NCI-H1105 (cell line): ENCODE measurements around the gene KCNK6.

Source experiments
- DNase-seq: peaks from one replicate; lab custom pipeline; 2025; lab: John Stamatoyannopoulos, UW

Gene KCNK6

GRCh38 chr19:38298821-38299680, 20.6 kb upstream of the KCNK6 start:
- DNase-seq: no peak

DNA sequence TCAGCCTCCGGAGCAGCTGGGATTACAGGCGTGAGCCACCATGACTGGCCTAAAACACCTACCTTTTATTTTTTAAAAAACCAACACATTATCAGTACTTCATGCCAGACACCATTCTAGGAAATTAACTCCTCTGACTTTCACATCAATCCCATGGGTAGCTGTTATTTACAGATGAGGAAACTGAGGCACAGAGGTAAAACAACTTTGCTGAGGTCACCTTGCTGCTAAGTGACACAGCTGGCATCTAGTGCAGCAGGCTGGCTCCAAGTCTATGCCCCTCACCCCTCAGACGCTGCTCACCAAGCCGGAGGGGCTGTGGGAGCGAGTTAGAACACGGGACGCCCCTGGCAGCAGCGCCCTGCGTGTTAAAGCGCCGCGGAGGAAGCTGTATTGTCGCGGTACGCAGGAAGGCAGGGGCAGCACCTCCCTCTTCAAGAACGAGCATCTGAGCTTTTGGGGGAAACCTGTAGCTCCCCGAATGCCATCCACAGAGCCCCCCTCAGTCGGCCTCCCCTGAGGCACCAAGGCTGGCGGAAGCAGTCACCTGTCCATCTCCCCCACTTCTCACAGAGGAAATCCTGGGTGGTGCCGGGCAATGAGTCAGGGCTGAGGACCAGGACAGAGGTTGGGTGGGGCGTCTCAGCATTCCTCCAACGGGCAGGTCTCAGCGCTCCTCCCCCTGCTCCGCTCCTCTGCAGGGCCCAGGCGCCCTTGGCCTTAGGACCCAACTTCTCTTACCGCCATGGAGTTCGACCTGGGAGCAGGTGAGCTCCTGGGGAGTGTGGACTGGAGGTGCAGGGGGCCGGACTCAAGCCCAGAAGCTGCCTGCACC, 15.9 kb upstream of the KCNK6 start, which contains the start of gene C19orf33:
Gene C19orf33 (plus strand): TSS at position 735 of the 835 bp plus-strand sequence. CDS start 11 bp downstream, at position 746.
- no peak for DNase-seq

DNA sequence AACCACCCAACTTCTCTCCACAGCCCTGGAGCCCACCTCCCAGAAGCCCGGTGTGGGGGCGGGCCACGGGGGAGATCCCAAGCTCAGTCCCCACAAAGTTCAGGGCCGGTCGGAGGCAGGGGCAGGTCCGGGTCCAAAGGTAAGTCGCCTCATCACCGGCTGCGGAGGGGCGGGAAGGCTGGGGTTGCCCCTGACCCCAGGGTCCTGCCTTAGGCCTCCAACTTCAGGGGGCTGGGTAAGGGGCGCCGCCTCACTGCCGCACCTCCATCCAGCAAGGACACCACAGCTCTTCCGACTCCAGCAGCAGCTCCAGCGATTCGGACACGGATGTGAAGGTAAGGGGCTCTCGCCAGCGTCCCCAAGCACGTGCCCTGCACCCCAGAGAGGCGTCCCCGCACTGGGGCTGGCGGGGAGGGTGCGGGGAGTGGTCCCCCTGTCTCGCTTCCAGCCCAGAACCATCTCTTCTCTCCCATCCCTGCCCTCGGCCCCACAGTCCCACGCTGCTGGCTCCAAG, 15.2 kb upstream of the KCNK6 start:
- no peak for DNase-seq

- peak; percentile 67 for DNase-seq
Measured at GRCh38 chr19:38304866-38305429, 14.7 kb upstream of the KCNK6 start.

- no peak for DNase-seq
Measured at GRCh38 chr19:38306236-38306635, 13.4 kb upstream of the KCNK6 start.

GRCh38 chr19:38307076-38307475, 12.6 kb upstream of the KCNK6 start:
- no peak for DNase-seq

DNA sequence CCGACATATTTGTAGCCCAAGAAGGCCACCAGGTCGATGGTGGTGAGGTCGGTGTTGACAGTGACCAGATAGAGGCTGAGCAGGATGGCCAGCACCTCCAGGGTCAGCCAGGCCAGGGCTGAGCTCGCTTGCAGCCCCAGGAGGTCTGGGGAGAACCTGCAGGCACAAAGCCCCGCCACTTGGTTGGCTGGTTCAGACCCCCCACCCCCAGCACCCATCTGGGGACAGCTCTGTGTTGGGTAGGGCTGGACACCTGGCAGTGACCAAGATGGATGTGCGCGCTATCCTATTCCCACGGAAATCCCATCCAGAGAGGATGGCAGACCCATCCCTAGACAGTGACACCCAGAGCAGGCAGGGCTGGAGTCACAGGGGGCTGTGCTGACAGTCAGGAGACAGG, 12.0 kb upstream of the KCNK6 start:
- DNase-seq: no peak

DNA sequence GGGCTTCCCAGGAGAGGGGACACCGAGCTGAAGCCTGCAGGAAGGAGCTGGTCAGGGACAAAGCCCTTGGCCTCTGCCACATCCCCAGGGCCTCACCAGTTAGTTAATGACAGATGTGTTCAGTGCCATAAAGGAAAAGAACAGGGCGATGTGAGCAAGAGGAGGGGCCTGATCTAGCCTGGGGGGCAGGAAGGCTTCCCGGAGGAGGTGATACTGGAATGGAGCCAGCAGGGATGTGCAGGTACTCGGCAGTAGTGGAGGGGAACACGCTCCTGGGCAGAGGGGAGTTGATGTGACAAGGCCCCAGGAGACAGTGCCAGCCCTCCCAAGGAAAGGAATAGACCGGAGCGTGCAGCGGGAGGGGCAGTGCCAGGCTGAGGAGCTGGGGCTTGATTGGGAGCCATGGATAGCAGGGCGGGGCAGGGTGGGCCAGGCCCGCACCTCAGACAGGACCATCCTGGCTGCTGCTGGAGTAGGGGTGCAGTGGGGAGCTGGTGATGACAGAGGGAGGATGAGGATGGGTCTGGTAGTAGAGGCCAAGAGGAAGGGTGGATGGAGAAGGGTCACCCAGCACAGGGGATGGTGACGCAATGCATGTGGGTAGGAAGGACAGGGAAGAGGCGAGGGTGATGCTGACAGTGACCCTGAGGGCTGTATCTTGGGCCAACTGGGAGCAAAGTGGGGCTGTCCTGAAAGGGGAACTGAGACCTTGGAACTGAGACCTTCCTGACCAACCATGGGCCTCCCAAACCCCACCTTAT, 11.5 kb upstream of the KCNK6 start:
- no peak for DNase-seq

- DNase-seq: no peak
Measured at GRCh38 chr19:38308926-38309614, 10.6 kb upstream of the KCNK6 start.

- no peak for DNase-seq
Measured at GRCh38 chr19:38309615-38310278, 9.9 kb upstream of the KCNK6 start.

- DNase-seq: no peak
Measured at GRCh38 chr19:38310279-38310670, 9.4 kb upstream of the KCNK6 start.

- no peak for DNase-seq
Measured at GRCh38 chr19:38310986-38311385, 8.7 kb upstream of the KCNK6 start.

- DNase-seq: peak; percentile 98
Measured at GRCh38 chr19:38315657-38316476, 3.8 kb upstream of the KCNK6 start, which contains the start of gene YIF1B. Gene YIF1B (minus strand): TSS chr19:38315947. CDS start chr19:38315917, 30 bp downstream.

DNA sequence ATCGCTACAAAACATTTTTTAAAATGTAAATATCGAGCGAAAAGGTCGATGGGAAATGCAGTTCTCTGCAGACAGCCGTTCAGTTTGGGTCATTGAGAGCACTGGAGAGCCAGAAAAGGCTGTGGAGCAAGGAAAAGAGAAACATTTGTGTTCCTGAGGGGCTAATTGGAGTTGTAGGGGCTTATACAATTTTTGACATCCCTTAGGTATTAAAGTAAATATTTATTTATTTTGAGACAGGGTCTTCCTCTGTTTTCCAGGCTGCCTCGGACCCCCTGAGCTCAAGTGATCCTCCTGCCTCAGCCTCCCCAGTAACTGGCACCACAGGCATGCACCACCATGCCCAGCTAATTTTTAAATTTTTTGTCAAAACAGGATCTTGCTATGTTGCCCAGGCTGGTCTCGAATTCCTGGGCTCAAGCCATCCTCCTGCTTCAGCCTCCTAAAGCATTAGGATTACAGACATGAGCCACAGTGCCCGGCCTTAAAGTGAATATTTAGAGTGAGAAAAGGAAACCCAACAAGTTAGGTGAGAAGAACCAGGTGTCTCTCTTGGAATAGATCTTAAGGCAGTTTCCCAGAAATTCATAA, 3.1 kb upstream of the KCNK6 start:
- DNase-seq: no peak

DNA sequence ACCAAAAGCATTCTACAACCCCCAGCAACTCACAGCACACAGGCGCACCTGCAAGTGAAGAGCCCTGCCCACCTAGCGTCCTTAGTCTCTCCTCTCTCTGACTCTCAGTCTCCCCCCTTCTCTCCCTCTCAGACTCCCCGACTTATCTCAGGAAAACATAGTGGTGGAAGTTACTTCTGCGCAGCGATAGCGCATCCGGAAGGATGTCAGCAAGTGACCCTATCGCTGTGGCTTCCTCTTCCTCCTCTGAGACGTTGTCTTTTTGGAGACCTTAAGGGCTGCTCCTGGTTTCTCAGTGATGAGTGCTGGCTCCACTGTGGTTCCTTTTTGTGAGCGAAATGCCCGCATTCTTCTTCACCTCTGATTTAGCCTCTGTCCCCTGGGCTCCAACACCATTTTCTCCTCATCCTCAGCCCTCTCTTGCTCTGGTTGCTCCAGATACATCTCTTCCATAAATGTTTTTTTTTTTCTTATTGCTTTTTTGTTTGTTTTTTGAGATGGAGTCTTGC, 2.5 kb upstream of the KCNK6 start:
- DNase-seq: no peak

- DNase-seq: no peak
Measured at GRCh38 chr19:38318660-38319059, 985 bp upstream of the KCNK6 start.

GRCh38 chr19:38320969-38321339, 1.3 kb downstream of the KCNK6 start:
- DNase-seq: no peak

DNA sequence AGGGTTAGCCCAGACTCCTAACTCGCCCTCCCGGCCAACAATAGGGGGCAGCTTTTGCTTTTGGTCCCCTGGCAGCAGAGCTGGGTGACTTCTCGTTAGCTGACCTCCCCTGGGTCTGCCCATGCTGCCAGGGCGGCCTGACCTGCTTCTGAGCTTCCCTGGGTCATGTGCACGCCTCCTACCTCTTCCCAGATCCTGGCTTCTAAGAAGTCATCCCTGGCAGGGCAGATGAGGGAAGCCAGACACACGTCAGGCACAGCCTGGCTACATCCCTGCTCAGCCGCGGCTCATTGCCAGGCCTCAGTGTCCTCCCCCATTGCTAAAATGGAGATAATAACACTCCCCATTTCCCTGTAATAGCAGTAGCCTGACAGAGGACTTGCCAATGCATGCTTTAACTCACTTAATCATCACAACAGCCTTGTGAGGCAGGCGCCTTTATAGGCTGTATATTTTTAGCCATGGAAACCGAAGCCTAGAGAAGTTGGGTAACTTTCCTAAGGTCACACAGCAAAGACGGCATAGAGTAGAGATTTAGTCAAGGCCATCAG, 2.1 kb downstream of the KCNK6 start:
- no peak for DNase-seq

DNA sequence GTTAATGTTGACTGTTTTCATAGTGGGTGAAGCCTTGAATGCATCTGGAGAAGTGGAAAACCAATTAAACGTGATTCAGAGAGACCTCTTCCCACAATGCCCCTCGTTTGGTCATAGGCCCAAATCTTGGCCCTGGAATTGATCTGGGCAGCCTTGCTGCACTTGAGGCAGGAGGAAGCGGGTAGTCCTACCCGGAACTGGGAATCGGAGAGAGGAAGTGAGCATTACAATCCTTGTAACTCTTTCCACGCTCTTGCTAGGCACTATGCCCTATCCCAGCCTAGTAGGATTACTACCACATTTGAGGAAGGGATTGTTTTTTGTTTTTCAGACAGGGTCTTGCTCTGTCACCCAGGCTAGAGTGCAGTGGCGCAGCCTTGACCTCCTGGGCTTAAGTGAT, 3.6 kb downstream of the KCNK6 start:
- DNase-seq: no peak
